ENCODE measurements around the gene SIT1. TPM values are rescaled to one million over a fixed set of nuclear protein-coding genes. Genes with fewer than 3 reads are reported as not detected.

Gene SIT1
- total RNA-seq, 1 donor from 2014 or later = 0.33 TPM

DNA sequence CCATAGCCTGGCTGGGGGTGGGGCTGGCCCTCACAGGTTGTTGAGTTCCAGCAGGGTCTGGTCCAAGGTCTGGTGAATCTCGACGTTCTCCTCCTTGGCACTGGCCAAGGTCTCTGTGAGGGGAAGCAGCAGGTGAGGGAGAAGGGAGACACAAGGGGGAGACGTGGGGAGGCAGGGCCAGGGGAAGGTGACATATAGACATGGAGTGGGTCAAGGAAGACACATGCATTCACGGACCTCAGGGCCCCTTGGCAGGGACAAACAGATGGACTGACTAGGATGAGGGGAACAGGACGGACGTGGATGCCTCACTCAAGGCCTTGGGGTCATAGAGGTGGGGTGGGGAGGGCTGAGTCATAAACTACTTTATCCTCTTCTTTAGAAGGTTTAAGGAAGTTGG lies 31.3 kb upstream of the SIT1 start:
- no peak for DNase-seq (ENCODE audit: low read depth, low spot score)
- Mint-ChIP-seq H3K4me3 (no peak overlapping the region), H3K4me1 (peaks cover 18% of the 10 kb centered on the region), H3K9me3 (no peaks in the 10 kb centered on the region), H3K27me3 (ENCODE audit: low read depth) (no peaks in the 10 kb centered on the region), H3K36me3 (ENCODE audit: low read depth) (peaks cover 6% of the 10 kb centered on the region), H3K27ac (ENCODE audit: unreplicated experiment) (no peak overlapping the region)
- TF ChIP-seq, protein P1, sequence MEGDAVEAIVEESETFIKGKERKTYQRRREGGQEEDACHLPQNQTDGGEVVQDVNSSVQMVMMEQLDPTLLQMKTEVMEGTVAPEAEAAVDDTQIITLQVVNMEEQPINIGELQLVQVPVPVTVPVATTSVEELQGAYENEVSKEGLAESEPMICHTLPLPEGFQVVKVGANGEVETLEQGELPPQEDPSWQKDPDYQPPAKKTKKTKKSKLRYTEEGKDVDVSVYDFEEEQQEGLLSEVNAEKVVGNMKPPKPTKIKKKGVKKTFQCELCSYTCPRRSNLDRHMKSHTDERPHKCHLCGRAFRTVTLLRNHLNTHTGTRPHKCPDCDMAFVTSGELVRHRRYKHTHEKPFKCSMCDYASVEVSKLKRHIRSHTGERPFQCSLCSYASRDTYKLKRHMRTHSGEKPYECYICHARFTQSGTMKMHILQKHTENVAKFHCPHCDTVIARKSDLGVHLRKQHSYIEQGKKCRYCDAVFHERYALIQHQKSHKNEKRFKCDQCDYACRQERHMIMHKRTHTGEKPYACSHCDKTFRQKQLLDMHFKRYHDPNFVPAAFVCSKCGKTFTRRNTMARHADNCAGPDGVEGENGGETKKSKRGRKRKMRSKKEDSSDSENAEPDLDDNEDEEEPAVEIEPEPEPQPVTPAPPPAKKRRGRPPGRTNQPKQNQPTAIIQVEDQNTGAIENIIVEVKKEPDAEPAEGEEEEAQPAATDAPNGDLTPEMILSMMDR (conservative IDR thresholded peaks at IDR 0.05) = no peak

DNA sequence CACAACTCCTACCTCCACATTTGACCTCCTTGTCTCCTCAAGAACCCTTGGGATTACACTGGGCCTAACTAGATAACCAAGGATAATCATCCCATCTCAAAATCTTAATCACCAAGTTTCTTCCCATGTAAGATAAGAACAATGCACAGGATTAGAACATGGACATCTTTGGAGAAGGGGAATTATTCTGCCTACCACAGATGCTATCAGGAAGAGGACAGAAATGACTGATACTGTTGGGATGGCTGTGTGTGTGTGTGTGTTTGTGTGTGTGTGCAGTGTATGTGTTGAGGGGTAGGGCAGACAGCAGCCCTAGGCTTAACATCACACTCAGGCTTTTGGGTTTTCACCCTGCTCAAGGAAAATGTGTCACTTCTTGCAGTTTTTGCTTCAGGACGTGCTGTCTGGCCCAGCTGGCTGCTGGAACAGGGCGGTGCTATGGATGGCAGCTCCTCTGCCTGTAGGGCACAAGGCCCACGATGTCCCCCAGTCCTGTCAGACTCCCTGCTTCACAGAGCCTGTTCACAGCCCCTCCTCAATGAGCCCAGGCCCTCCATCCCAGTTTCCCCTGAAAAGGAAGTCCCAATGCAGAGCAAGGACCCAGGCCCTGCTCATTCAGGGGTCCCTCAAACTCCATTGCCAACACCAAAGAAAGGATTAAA lies 30.7 kb upstream of the SIT1 start:
- H3K9me3 Mint-ChIP-seq = no peaks in the 10 kb centered on the region
- H3K36me3 Mint-ChIP-seq (ENCODE audit: low read depth) = peaks cover 6% of the 10 kb centered on the region
- no peaks in the 10 kb centered on the region for H3K27me3 Mint-ChIP-seq (ENCODE audit: low read depth)
- TF ChIP-seq, protein P1 (conservative IDR thresholded peaks at IDR 0.05) = no peak
- no peak for DNase-seq (ENCODE audit: low read depth, low spot score)
- H3K4me3 Mint-ChIP-seq = no peak overlapping the region
- no peak overlapping the region for H3K27ac Mint-ChIP-seq (ENCODE audit: unreplicated experiment)
- peaks cover 14% of the 10 kb centered on the region for H3K4me1 Mint-ChIP-seq

DNA sequence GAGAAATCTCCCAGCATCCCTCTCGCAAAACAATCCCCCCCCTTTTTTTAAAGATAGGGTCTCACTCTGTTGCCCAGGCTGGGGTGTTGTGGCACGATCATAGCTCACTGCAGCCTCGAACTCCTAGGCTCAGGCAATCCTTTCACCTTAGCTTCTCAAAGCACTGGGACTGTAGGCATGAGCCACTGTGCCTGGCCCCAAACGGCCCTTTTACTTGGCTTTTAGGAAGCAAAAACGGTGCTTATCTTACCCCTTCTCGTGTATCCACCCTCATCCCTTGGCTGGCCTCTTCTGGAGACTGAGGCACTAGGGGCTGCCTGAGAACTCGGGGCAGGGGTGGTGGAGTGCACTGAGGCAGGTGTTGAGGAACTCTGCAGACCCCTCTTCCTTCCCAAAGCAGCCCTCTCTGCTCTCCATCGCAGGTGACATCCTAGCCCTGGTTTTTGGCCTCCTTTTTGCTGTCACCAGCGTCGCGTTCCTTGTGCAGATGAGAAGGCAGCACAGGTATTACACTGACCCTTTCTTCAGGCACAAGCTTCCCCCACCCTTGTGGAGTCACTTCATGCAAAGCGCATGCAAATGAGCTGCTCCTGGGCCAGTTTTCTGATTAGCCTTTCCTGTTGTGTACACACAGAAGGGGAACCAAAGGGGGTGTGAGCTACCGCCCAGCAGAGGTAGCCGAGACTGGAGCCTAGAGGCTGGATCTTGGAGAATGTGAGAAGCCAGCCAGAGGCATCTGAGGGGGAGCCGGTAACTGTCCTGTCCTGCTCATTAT lies 29.8 kb upstream of the SIT1 start:
- no peak for DNase-seq (ENCODE audit: low read depth, low spot score)
- no peak overlapping the region for H3K4me3 Mint-ChIP-seq
- peaks cover 6% of the 10 kb centered on the region for H3K36me3 Mint-ChIP-seq (ENCODE audit: low read depth)
- no peak overlapping the region for H3K27ac Mint-ChIP-seq (ENCODE audit: unreplicated experiment)
- no peaks in the 10 kb centered on the region for H3K9me3 Mint-ChIP-seq
- peaks cover 3% of the 10 kb centered on the region for H3K27me3 Mint-ChIP-seq (ENCODE audit: low read depth)
- peaks cover 14% of the 10 kb centered on the region for H3K4me1 Mint-ChIP-seq
- TF ChIP-seq, protein P1 (conservative IDR thresholded peaks at IDR 0.05) = no peak

DNA sequence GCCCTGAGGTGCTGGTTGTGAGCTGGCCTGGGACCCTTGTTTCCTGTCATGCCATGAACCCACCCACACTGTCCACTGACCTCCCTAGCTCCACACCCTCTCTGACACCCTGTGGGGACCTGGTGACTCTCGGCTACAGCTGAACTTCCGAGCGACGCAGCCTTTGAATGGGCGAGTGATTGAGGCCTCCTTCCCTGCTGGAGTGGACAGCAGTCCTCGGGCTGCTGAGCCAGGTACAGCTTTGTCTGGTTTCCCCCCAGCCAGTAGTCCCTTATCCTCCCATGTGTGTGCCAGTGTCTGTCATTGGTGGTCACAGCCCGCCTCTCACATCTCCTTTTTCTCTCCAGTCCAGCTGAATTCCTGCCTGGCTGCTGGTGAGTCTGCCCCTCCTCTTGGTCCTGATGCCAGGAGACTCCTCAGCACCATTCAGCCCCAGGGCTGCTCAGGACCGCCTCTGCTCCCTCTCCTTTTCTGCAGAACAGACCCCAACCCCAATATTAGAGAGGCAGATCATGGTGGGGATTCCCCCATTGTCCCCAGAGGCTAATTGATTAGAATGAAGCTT lies 29.1 kb upstream of the SIT1 start:
- Mint-ChIP-seq H3K27me3 (ENCODE audit: low read depth) (peaks cover 3% of the 10 kb centered on the region), H3K9me3 (no peaks in the 10 kb centered on the region), H3K36me3 (ENCODE audit: low read depth) (peaks cover 6% of the 10 kb centered on the region), H3K4me1 (peaks cover 14% of the 10 kb centered on the region), H3K27ac (ENCODE audit: unreplicated experiment) (no peak overlapping the region), H3K4me3 (no peak overlapping the region)
- DNase-seq (ENCODE audit: low read depth, low spot score) = no peak
- TF ChIP-seq, protein P1 (conservative IDR thresholded peaks at IDR 0.05) = no peak

DNA sequence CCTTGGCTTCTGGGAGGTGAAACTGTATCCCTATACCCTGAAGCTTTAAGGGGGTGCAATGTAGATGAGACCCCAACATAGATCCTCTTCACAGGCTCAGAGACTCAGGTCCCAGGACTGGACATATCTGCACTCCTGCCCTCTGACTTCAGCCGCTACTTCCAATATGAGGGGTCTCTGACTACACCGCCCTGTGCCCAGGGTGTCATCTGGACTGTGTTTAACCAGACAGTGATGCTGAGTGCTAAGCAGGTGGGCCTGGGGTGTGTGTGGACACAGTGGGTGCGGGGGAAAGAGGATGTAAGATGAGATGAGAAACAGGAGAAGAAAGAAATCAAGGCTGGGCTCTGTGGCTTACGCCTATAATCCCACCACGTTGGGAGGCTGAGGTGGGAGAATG lies 28.4 kb upstream of the SIT1 start:
- Mint-ChIP-seq H3K9me3 (no peaks in the 10 kb centered on the region), H3K4me3 (no peak overlapping the region)

More for the DNA sequence above, 28.4 kb upstream of the SIT1 start:
- DNase-seq (ENCODE audit: low read depth, low spot score) = no peak
- Mint-ChIP-seq H3K36me3 (ENCODE audit: low read depth) (peaks cover 6% of the 10 kb centered on the region), H3K27me3 (ENCODE audit: low read depth) (peaks cover 8% of the 10 kb centered on the region), H3K4me1 (peaks cover 20% of the 10 kb centered on the region), H3K27ac (ENCODE audit: unreplicated experiment) (no peak overlapping the region)
- TF ChIP-seq, protein P1 (conservative IDR thresholded peaks at IDR 0.05) = no peak
